HG02981 (cell line): ENCODE results near the gene FAAP20.
"Not testable (repeated sequence)": the region's sequence is repeated elsewhere in the genome, so short reads cannot be mapped to it uniquely, and the experiment has no call there.

Experiments used
- ATAC-seq: cut with Tn5 transposase; IDR thresholded peaks from one replicate; pipeline ENCODE4 v1.9.1; 2021; ENCODE audit warnings: mild to moderate bottlenecking, moderate library complexity; ENCODE audit not compliant: unreplicated experiment

The FAAP20 gene

DNA sequence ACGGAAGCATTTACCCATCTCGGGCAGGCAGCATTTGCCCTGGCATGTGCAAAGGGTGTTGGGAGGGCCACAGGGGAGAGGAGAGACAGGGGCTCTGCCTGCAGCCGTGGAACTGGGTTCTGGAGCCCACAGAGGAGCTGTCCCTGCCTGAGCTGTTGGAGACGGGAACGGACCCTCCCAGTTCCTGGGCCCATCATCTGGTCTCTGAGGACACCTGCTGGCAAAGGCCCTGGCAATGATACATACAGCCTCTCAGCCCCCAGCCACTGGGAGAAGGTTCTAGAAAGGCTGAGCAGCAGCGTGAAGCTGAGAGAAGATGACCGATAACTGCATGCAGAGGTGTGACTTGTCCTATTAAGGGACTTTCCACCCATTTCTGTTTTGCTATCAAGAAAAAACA, 31.4 kb downstream of the FAAP20 start:
- no peak for ATAC-seq

DNA sequence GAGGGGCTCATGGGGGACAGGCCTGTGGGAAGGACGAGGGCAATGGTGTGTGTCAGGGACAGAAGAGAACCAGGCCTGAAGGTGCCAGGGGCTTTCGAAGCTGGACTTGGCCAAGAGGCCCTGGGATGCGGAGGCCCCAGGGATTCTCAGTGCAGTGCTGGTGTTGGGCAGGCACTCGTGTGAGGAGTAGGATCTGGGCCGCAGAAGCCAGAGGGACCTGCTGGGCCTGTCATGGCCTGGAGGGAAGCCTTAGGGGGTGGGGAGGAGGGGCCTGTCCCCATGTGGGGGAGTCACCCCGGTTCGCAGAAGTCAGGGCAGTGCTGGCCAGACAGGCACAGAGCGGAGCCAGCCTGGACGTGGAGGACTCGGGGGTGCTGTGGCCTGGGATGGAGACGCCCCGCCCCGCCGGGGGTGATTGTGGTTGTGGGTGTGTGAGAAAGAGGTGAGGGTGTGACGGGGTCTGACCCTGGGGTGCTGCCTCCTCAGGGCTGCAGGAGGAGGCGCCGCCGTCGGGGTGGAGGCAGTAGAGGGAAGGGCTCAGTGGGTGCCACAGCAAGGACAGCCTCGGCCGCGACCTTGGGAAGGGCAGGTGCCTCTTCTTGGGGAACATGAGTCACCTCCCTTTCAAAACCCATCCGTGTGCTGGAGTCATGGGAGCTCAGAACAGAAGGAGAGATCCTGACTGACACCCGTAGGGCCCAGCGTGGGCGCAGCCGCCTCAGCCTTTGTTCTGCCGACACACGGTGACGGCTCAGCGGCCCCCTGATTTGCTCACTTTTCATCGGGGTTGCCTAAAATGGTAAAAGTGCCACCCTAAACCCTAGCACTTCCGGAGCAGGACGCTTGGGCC, 33.9 kb downstream of the FAAP20 start:
- ATAC-seq = no peak

DNA sequence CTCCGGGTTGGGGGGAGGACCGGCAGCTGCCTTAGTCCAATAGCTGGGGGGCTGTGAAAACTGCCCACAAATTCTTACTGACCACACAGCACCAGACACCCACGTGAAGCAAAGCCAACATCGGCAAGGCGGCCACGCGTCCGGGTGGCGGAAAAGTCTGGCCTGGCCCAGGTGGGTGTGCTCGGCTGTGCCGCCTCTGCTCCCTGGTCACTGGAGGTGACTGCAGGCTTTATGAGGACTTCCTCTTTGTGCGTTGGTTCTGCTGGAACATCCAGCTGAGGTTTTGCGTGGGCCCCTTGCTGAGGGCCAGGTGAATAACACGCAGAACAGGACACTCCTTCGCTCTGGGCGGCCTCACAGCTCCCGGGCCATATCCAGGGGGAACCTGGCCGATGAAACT, 35.4 kb downstream of the FAAP20 start:
- no peak for ATAC-seq

DNA sequence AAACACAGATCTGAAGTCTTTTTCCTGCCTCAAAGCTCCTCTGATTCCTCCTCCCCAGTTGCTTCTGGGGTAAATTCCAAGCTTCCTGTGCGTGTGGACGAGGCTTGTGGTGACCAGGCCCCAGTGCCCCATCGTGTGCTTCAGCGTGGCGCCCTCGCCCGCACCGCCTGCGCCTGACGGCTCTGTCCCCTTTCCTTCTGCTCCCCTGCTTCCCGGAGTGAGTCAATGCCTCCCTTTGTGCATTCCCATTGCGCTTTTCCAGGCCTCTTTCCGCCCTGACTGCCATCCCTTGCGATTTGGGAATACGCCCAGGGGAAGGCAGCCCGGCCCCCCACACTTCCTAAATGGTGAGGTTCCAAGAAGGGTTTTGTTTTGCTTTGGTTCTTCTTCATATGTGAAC, 36.3 kb downstream of the FAAP20 start:
- ATAC-seq = no peak

DNA sequence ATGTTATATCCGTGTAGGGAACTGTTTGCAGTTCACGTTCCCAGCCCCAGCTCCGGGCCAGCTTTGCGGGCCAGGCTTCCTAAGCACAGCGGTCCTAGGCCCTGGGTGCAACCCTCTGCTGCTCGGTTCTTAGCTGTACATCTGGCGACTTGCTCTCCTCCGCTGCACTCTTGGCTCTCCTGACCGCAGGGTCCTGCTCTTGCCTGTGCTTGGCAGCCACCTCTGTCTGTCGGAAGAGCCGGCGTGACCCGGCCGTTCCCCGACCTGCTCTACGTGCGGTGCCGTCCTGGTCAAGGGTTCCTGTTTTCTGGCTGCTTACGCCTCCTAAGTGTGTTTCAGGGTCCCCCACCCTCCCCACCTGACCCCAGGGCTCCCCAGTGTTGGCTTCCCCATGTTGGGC, 36.7 kb downstream of the FAAP20 start:
- no peak for ATAC-seq

DNA sequence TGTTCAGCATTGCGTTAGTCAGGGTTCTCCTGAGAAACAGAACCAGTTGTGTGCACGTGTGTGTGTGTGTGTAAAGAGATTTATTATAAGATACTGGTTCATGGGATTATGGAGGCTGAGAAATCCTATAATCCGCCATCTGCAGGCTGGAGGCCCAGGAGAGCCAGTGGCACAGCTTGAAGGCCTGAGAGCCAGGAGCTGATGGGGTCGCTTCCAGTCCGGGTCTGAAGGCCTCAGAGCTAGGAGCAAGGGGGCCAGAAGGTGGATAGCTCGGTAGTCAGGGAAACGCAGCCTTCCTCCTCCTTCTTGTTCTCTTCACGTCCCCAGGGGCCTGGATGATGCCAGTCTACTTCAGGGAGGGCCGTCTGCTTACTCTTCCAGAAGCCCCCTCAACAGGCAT, 37.7 kb downstream of the FAAP20 start:
- no peak for ATAC-seq

DNA sequence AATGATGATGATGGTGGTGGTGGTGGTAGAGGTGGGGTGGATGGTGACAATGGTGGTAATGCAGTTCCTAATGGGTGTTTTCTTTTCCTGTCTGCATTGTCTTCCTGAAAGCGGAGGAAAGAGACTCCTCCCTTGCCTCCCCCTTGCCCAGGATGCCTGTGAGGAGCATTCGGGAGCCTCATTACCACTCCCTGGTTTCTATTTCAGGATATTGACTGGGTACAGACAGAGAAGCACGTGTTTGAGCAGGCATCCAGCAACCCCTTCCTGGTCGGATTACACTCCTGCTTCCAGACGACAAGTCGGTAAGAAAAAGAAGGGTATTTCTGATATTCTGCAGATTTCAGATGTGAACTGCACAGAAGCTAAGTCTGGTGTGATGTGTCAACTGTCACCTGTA, 38.8 kb downstream of the FAAP20 start:
- no peak for ATAC-seq

DNA sequence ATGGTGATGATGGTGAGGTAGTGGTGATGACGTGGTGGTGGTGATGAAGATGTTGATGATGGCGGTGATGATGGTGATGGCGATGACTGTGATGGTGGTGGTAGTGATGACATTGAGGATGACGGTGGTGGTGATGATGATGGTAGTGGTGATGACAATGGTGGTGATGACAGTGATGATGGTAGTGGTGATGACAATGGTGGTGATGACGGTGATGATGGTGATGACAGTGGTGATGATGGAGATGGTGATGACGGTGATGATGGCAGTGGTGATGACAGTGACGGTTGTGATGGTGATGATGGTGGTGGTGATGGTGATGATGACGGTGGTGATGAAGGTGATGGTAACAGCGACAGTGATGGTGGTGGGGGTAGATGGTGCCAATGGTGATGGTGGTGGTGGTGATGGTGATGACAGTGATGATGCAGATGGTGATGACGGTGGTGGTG, 39.4 kb downstream of the FAAP20 start:
- ATAC-seq = no peak

DNA sequence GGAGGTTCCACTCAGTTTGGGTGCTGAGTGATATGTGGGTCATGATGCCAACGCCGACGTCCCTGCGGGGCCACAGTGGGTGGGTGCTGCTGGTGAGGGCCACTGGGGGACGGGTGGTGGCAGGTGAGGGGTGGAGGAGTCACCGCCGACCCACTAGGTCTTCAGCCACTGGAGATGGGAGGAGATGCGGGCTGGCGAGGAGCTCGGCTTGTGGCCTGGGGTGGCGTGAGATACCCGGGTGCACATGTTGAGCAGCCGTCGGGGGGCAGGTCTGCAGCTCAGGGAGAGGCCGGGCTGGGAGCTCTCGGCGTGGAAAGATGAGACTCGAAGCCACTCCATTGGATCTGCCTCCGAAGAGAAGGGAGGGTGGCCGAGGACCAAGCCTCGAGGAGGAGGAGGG, 40.5 kb downstream of the FAAP20 start:
- ATAC-seq = no peak

DNA sequence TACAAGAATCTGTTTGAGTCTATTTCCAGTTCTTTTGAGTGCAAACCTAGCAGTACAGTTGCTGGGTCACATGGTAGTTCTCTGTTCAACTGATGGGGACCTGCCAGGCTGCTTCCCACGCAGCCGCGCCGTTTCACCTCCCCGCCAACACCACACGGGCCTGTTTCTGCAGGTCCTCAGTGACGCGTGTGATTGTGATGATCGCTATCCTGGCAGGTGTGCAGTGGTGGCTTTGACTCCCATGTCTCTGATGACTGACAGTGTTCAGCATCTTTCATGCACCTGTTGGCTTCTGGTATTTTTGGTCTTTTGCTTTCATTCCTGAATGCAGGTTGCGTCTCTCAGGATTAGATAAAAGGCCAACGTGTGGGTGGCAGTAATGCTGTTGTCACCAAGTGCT, 41.6 kb downstream of the FAAP20 start:
- no peak for ATAC-seq

DNA sequence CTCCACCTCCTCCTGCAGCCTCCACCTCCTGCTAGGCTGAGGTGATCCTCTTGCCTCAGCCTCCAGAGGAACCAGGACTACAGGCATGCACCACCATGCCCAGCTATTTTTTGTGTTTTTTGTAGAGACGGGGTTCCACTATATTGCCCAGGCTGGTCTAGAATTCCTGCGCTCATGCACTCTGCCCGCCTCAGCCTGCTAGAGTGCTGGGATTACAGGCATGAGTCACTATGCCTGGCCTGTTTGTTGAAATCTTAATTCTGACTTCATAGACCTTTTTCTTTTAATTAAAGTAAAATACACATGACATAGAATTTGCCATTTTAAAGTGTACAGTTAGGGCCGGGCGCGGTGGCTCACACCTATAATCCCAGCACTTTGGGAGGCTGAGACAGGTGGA, 42.7 kb downstream of the FAAP20 start:
- ATAC-seq = no peak

DNA sequence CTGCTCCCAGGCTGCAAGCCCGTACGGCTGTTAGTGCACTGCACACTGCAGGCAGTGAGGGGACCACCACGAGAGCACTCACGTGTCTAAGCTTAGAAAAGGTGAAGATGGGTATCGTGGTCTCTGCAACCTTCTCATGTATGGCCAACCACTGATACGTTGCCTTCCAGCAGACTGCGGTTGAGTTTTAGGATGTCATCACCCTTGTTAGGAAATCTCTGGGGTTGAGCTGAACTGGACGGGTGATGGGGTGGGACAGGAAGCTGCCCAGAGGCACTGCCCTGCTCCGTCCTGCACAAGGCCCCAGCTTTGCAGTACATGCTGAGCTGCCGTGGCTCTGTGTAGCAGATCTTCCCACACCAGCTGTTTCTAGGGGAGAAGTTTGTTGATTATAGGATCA, 43.3 kb downstream of the FAAP20 start:
- ATAC-seq = no peak

DNA sequence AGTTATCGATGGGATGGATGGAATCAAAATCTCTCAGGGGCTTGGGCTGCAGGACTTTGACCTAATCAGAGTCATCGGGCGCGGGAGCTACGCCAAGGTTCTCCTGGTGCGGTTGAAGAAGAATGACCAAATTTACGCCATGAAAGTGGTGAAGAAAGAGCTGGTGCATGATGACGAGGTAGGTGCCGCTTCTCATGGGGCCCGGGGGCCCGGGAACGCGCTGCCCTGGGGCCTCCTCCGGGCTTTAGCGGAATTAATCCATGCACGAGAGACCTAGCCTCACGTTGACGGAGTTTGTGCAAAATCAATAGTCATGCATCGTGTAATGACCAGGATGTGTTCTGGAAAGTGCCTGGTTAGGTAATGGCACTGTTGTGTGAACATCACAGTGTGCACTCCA, 43.8 kb downstream of the FAAP20 start:
- no peak for ATAC-seq

DNA sequence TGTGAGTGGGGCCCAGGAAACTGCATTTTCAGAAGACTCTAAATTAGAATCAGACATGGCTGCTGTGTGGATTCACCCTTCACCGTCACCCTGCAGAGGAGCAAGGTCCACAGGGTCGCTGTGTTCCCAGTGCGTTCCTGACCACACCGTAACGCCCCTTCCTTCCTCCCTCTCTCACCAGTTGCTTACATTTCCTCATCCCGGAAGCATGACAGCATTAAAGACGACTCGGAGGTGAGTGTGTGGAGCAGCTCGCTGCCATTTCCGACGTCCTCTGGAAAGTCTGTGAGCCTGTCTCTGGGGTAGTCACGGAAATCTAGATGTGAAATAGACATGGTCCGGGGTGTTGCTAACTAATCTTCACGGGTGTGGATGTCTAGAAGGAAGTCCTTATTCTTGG, 45.9 kb downstream of the FAAP20 start:
- no peak for ATAC-seq

DNA sequence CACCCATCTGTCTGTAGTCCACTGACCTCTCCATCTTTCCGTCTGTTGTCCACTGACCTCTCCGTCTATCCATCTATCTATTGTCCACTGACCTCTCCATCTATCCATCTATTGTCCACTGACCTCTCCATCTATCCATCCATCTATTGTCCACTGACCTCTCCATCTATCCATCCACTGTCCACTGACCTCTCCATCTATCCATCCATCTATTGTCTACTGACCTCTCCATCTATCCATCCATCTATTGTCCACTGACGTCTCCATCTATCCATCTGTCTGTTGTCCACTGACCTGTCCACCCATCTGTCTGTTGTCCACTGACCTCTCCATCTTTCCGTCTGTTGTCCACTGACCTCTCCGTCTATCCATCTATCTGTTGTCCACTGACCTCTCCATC, 46.7 kb downstream of the FAAP20 start:
- not testable (repeated sequence) for ATAC-seq

DNA sequence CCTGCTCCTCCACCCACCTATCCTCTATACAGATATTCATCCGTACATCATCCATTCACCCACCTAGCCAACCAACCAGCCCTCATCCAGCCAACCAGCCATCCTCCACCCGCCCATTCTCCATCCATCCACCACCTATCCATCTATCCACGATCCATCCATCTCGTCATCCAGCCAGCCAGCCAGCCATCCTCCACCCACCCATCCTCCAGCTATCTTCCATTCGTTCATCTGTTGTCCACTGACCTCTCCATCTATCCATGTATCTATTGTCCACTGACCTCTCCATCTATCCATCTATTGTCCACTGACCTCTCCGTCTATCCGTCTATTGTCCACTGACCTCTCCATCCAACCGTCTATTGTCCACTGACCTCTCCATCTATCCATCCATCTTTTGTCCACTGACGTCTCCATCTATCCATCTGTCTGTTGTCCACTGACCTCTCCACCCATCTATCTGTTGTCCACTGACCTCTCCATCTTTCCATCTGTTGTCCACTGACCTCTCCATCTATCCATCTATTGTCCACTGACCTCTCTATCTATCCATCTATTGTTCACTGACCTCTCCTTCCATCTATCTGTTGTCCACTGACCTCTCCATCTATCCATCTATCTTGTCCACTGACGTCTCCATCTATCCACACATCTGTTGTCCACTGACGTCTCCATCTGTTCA, 47.6 kb downstream of the FAAP20 start:
- no peak for ATAC-seq

DNA sequence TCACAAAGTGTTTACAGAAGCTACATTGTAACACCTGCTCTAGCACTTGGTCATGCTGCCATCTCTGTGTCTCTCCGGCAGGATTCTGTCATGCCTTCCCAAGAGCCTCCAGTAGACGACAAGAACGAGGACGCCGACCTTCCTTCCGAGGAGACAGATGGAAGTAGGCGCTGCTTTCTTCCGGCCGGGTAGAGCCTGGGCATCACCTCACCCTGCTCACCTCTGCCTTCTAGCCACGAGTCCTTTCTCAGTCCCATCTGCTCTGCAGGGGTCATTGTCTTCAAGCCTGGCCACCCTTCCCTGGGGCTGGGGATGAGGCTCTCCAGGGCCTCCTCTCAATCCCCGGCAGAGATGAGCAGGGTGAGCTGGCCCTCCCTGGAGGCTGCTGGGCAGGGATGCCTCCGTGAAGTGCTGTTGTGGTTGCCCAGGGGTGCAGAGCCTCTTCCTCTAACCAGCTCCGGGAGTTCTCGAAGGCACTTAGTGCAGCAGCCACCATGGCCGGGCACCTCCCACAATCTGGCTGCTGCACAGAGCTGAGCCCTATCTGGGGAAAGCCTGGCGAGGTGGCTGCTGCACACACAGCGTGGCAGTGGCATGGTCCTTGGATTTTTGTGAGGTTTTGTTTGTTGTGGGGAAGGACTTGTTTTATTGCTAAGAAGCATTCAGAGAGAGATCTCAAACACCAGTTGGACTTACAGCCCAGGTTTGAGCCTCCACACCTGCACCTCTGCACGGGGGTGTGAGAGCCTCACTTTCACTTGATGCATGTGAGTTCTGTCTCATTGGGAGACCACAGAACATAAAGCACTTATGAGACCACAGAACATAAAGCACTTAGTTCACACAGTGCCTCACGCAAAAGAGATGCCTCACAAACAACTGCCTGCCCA, 48.4 kb downstream of the FAAP20 start:
- no peak for ATAC-seq

DNA sequence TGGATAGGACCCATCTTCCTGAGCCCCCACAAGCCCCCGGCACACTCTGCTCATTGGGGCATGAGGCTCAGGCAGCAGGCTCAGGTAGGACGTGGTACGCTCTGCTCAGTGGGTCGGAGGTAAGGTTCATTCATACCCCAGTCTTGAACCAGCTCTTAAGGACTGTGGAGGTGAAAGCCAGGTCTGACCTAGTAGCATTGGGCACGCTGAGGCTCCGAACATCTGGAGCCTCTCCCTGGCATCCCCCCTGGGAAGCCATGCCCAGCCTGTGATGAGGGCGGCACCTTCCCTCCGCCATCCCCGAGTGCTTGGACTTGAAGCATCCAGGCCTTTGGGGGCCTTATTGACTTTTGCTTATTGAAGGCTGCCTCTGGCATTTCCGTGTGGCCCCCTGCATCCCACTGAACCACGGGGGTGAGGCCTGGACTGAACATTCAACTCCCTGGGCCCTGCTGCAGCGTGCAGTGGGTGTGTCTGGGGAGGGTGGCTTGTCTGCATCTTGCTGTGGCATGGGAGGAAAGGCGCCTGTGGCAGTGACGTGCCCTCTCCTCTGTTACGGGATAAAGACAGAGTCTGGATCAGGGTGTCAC, 50.0 kb downstream of the FAAP20 start:
- no peak for ATAC-seq

DNA sequence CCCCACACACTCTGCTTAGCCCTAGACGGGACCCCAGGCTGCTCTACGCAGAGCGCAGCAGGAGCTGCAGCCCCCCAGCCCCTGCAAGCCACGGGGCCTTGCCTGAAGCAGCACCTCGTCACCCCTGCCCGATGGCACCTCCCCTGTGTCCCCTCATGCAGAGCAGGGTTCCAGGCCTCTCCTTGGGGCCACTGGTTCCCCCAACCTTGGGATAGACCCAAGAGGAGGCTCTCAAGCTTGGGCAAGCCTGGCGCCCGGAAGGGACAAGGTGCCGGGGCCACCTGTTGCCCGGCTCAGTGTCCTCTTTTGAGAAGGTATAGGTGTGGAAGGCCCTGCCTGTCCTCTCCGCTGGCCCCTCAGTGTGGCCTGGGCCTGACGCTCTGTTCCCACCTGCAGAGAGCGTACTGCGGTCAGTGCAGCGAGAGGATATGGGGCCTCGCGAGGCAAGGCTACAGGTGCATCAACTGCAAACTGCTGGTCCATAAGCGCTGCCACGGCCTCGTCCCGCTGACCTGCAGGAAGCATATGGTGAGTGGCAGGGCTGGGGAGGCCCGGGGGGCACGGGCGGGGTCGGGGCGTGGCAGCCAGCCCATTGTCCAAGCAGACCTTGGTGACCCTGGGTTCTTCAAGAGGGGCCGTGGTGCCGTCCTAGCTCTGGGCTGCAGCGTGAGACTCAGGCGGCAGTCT, 50.6 kb downstream of the FAAP20 start:
- no peak for ATAC-seq

DNA sequence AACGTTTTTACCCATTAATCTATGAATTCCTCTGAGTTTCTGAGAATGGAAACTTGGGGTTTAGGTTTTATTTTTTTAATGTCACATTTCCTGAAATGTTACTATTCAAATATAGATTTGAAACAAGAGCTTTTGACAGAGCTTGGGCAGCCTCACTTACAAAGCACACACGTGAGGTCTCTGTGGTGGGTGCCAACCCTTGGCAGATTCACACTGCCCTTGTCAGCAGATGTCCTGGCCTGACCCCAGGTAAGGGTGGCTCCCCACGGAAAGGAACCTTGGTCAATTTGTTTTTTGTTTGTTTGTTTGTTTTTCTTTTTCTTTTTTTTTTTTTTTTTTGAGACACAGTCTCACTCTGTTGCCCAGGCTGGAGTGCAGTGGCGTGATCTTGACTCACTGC, 53.5 kb downstream of the FAAP20 start:
- ATAC-seq = no peak
